ENCODE results near the gene PDE6D.

PDE6D gene

GRCh38 chr2:231769170-231770136 is 11.6 kb downstream of the PDE6D start:
- no peak overlapping the region for H3K4me3 ChIP-seq (ENCODE audit: low read depth, low read length)
- in situ Hi-C loops (cut with HindIII; ENCODE audit: low sequenced_read_pairs) = no loop called here
- DNase-seq (ENCODE audit: low read depth, low spot score) = no peak
- TF ChIP-seq CTCF (IDR thresholded peaks at IDR 0.05; ENCODE audit: low read depth, low read length) = no peak

GRCh38 chr2:231765496-231765929 is 15.6 kb downstream of the PDE6D start:
- TF ChIP-seq CTCF (IDR thresholded peaks at IDR 0.05; ENCODE audit: low read depth, low read length) = no peak
- H3K4me3 ChIP-seq (ENCODE audit: low read depth, low read length) = no peak overlapping the region
- no peak for DNase-seq (ENCODE audit: low read depth, low spot score)
- in situ Hi-C loops (cut with HindIII; ENCODE audit: low sequenced_read_pairs) = no loop called here

- in situ Hi-C loops (cut with HindIII; ENCODE audit: low sequenced_read_pairs) = no loop called here
- no peak for TF ChIP-seq CTCF (IDR thresholded peaks at IDR 0.05; ENCODE audit: low read depth, low read length)
- H3K4me3 ChIP-seq (ENCODE audit: low read depth, low read length) = no peak overlapping the region
- DNase-seq (ENCODE audit: low read depth, low spot score) = no peak
Measured at GRCh38 chr2:231764760-231765159, 16.3 kb downstream of the PDE6D start.

GRCh38 chr2:231764124-231764523 is 17.0 kb downstream of the PDE6D start:
- no peak overlapping the region for H3K4me3 ChIP-seq (ENCODE audit: low read depth, low read length)
- TF ChIP-seq CTCF (IDR thresholded peaks at IDR 0.05; ENCODE audit: low read depth, low read length) = no peak
- in situ Hi-C loops (cut with HindIII; ENCODE audit: low sequenced_read_pairs) = no loop called here
- no peak for DNase-seq (ENCODE audit: low read depth, low spot score)

GRCh38 chr2:231761735-231762134 is 19.3 kb downstream of the PDE6D start:
- no peak overlapping the region for H3K4me3 ChIP-seq (ENCODE audit: low read depth, low read length)
- in situ Hi-C loops (cut with HindIII; ENCODE audit: low sequenced_read_pairs) = no loop called here
- no peak for DNase-seq (ENCODE audit: low read depth, low spot score)
- TF ChIP-seq CTCF (IDR thresholded peaks at IDR 0.05; ENCODE audit: low read depth, low read length) = no peak

GRCh38 chr2:231752061-231752460 is 29.0 kb downstream of the PDE6D start:
- in situ Hi-C loops (cut with HindIII; ENCODE audit: low sequenced_read_pairs) = no loop called here
- DNase-seq (ENCODE audit: low read depth, low spot score) = peak; percentile 3
- no peak overlapping the region for H3K4me3 ChIP-seq (ENCODE audit: low read depth, low read length)
- no peak for TF ChIP-seq CTCF (IDR thresholded peaks at IDR 0.05; ENCODE audit: low read depth, low read length)

Measured in astrocyte of the spinal cord (primary cell).